NT2/D1 (cell line): ENCODE data around the gene FLAD1.

ENCODE experiments used
- YY1 ChIP-seq: IDR thresholded peaks from 2 replicates; pipeline ENCODE4 v1.6.1; 2011; ENCODE audit not compliant: insufficient read length, insufficient read depth
- ZNF274 ChIP-seq: IDR thresholded peaks from 2 replicates; pipeline ENCODE4 v1.6.1; 2011; ENCODE audit warnings: mild to moderate bottlenecking, low read depth, low read length

DNA sequence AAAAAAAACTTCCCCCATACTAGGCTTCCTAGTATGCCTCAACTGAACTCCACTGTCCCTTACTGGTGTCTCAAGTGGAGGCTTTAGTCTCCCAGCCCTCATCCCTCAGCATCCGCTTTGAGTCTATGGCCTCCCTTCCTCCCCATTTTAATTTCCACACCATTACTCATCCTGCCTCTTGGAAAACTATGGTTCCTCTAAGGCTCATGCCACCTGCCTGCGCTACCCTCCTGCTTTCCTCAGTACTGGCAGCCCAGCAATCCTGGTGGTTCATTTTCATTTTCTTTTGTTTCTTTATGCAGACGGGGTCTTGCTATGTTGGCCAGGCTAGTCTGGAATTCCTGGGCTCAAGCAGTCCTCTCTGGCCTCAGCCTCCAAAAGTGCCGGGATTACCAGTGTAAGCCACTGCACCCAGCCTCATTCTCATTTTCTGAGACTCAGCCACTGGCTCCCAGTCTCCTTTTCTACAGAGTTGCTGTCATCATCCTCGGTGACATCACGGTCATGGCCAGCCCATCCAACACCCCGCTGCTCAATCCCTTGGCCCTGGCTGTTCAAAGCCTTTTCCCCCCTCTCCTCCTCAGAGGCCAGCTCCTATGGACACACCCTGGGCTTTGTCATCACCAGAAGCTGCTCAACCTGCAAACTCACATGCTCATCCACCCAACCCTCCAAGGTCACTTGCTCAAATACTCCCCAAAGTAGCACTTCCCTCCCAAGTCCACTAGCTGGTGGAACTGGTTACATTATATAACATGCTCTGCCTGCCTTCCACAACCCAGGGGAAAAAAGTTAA is 44.3 kb upstream of the FLAD1 start:
- no peak for TF ChIP-seq ZNF274
- no peak for TF ChIP-seq YY1
